ENCODE measurements around the gene TRIM46. TPM values are rescaled to one million over a fixed set of nuclear protein-coding genes. Genes with fewer than 3 reads are reported as not detected.
A peak's percentile ranks its signal among the peaks of the same experiment; 100 is the strongest.
"Not testable (repeated sequence)": the region's sequence is repeated elsewhere in the genome, so short reads cannot be mapped to it uniquely, and the experiment has no call there.

TRIM46 gene
- total RNA-seq, 2 donors from 2014 or later, result 3.6 to 9.3 TPM

- H3K36me3 Mint-ChIP-seq; DNase-seq (ENCODE audit: low spot score); H3K9me3 Mint-ChIP-seq; H3K27me3 Mint-ChIP-seq; ATAC-seq: not testable (repeated sequence)
- Mint-ChIP-seq H3K4me1 (ENCODE audit: low read depth in 2 of 2) (peaks cover 28 to 31% of the 10 kb centered on the region in 2 donors), H3K4me3 (peak overlapping the region; percentile 97), H3K27ac (peak overlapping the region; percentile 95 to 96)
Observed at GRCh38 chr1:155193991-155194240, 20.3 kb downstream of the TRIM46 start.

GRCh38 chr1:155195201-155196102 lies 21.8 kb downstream of the TRIM46 start:
- ATAC-seq (no peak), DNase-seq (ENCODE audit: low spot score) (no peak)
- Mint-ChIP-seq H3K9me3 (no peaks in the 10 kb centered on the region), H3K4me1 (ENCODE audit: low read depth in 2 of 2) (peaks cover 28 to 31% of the 10 kb centered on the region in 2 donors), H3K36me3 (no peaks in the 10 kb centered on the region), H3K27ac (peak overlapping the region; percentile 53 to 77), H3K4me3 (peak overlapping the region; percentile 97), H3K27me3 (no peaks in the 10 kb centered on the region)

- Mint-ChIP-seq H3K27ac (no peak overlapping the region), H3K4me3 (peak overlapping the region; percentile 97), H3K36me3 (no peaks in the 10 kb centered on the region), H3K27me3 (no peaks in the 10 kb centered on the region), H3K9me3 (no peaks in the 10 kb centered on the region), H3K4me1 (ENCODE audit: low read depth in 2 of 2) (peaks cover 28 to 31% of the 10 kb centered on the region in 2 donors)
- DNase-seq (ENCODE audit: low spot score) (no peak), ATAC-seq (no peak)
Observed at GRCh38 chr1:155196103-155196892, 22.6 kb downstream of the TRIM46 start.

- H3K4me1 Mint-ChIP-seq (ENCODE audit: low read depth in 2 of 2), result peaks cover 26 to 28% of the 10 kb centered on the region in 2 donors
- H3K36me3 Mint-ChIP-seq, result no peaks in the 10 kb centered on the region
- H3K9me3 Mint-ChIP-seq, result no peaks in the 10 kb centered on the region
- ATAC-seq, result no peak
- DNase-seq (ENCODE audit: low spot score), result no peak
- H3K27me3 Mint-ChIP-seq, result no peaks in the 10 kb centered on the region
- H3K4me3 Mint-ChIP-seq, result peak overlapping the region; percentile 57
- no peak overlapping the region for H3K27ac Mint-ChIP-seq
Observed at GRCh38 chr1:155196893-155197638, 23.4 kb downstream of the TRIM46 start.

- Mint-ChIP-seq H3K36me3 (no peaks in the 10 kb centered on the region), H3K27ac (peak overlapping the region in 1 of 2 donors; percentile 52), H3K27me3 (no peaks in the 10 kb centered on the region), H3K4me1 (ENCODE audit: low read depth in 2 of 2) (peaks cover 20 to 22% of the 10 kb centered on the region in 2 donors), H3K4me3 (no peak overlapping the region), H3K9me3 (no peaks in the 10 kb centered on the region)
- DNase-seq (ENCODE audit: low spot score) (no peak), ATAC-seq (no peak)
Observed at GRCh38 chr1:155197901-155198546, 24.4 kb downstream of the TRIM46 start.

GRCh38 chr1:155198547-155198906 lies 24.9 kb downstream of the TRIM46 start:
- ATAC-seq (no peak), DNase-seq (ENCODE audit: low spot score) (no peak)
- H3K4me3 Mint-ChIP-seq, result no peak overlapping the region
- no peaks in the 10 kb centered on the region for H3K27me3 Mint-ChIP-seq
- no peaks in the 10 kb centered on the region for H3K9me3 Mint-ChIP-seq
- no peaks in the 10 kb centered on the region for H3K36me3 Mint-ChIP-seq
- peaks cover 16 to 19% of the 10 kb centered on the region in 2 donors for H3K4me1 Mint-ChIP-seq (ENCODE audit: low read depth in 2 of 2)
- peak overlapping the region in 1 of 2 donors; percentile 52 for H3K27ac Mint-ChIP-seq

- Mint-ChIP-seq H3K4me1 (ENCODE audit: low read depth in 2 of 2) (peaks cover 5 to 9% of the 10 kb centered on the region in 2 donors), H3K9me3 (no peaks in the 10 kb centered on the region), H3K4me3 (no peak overlapping the region), H3K27ac (no peak overlapping the region), H3K27me3 (no peaks in the 10 kb centered on the region), H3K36me3 (no peaks in the 10 kb centered on the region)
- ATAC-seq, result no peak
- no peak for DNase-seq (ENCODE audit: low spot score)
Observed at GRCh38 chr1:155199792-155200191, 26.1 kb downstream of the TRIM46 start.

- DNase-seq (ENCODE audit: low spot score), result no peak
- Mint-ChIP-seq H3K4me3 (no peak overlapping the region), H3K27ac (no peak overlapping the region)
Observed at GRCh38 chr1:155200920-155201319, 27.3 kb downstream of the TRIM46 start.

GRCh38 chr1:155202198-155202597 lies 28.5 kb downstream of the TRIM46 start:
- Mint-ChIP-seq H3K27me3 (no peaks in the 10 kb centered on the region), H3K4me1 (ENCODE audit: low read depth in 2 of 2) (peaks cover 5% of the 10 kb centered on the region in 2 donors), H3K4me3 (no peak overlapping the region), H3K9me3 (no peaks in the 10 kb centered on the region), H3K27ac (no peak overlapping the region), H3K36me3 (no peaks in the 10 kb centered on the region)
- no peak for DNase-seq (ENCODE audit: low spot score)
- ATAC-seq, result no peak

More at GRCh38 chr1:155200920-155201319, 27.3 kb downstream of the TRIM46 start:
- H3K36me3 Mint-ChIP-seq, result no peaks in the 10 kb centered on the region
- H3K4me1 Mint-ChIP-seq (ENCODE audit: low read depth in 2 of 2), result peaks cover 0 to 4% of the 10 kb centered on the region in 2 donors
- no peaks in the 10 kb centered on the region for H3K9me3 Mint-ChIP-seq
- ATAC-seq, result no peak
- no peaks in the 10 kb centered on the region for H3K27me3 Mint-ChIP-seq

GRCh38 chr1:155202731-155203515 lies 29.3 kb downstream of the TRIM46 start:
- Mint-ChIP-seq H3K27ac (no peak overlapping the region), H3K4me1 (ENCODE audit: low read depth in 2 of 2) (peaks cover 10 to 11% of the 10 kb centered on the region in 2 donors), H3K4me3 (no peak overlapping the region), H3K36me3 (no peaks in the 10 kb centered on the region), H3K27me3 (no peaks in the 10 kb centered on the region), H3K9me3 (no peaks in the 10 kb centered on the region)
- no peak for ATAC-seq
- DNase-seq (ENCODE audit: low spot score), result no peak

GRCh38 chr1:155205035-155205434 lies 31.4 kb downstream of the TRIM46 start:
- Mint-ChIP-seq H3K36me3 (no peaks in the 10 kb centered on the region), H3K4me1 (ENCODE audit: low read depth in 2 of 2) (peaks cover 19 to 21% of the 10 kb centered on the region in 2 donors), H3K27ac (no peak overlapping the region), H3K4me3 (no peak overlapping the region), H3K9me3 (no peaks in the 10 kb centered on the region), H3K27me3 (no peaks in the 10 kb centered on the region)
- no peak for DNase-seq (ENCODE audit: low spot score)
- ATAC-seq, result no peak

- no peak for ATAC-seq
- Mint-ChIP-seq H3K9me3 (no peaks in the 10 kb centered on the region), H3K4me3 (no peak overlapping the region)
Observed at GRCh38 chr1:155205969-155206593, 32.4 kb downstream of the TRIM46 start.

More at GRCh38 chr1:155205969-155206593, 32.4 kb downstream of the TRIM46 start:
- Mint-ChIP-seq H3K27ac (no peak overlapping the region), H3K4me1 (ENCODE audit: low read depth in 2 of 2) (peaks cover 23 to 27% of the 10 kb centered on the region in 2 donors), H3K27me3 (no peaks in the 10 kb centered on the region), H3K36me3 (no peaks in the 10 kb centered on the region)
- no peak for DNase-seq (ENCODE audit: low spot score)
